ES-I3 (cell line): ENCODE measurements around the gene MRTFB.

Experiments
- H3K36me3 ChIP-seq: 2 replicates; pipeline ENCODE4 v1.6.1; 2013; ENCODE audit warnings: mild to moderate bottlenecking, low read length, control low read depth, moderate library complexity; ENCODE audit not compliant: insufficient read depth
- H3K4me1 ChIP-seq: 2 replicates; pipeline ENCODE4 v1.6.1; 2013; ENCODE audit warnings: mild to moderate bottlenecking, control low read depth, low read length; ENCODE audit not compliant: insufficient read depth
- H3K9ac ChIP-seq: 2 replicates; pipeline ENCODE4 v1.6.1; 2013; ENCODE audit warnings: low read depth, mild to moderate bottlenecking, low read length, moderate library complexity
- H3K9me3 ChIP-seq: 2 replicates; pipeline ENCODE4 v1.6.1; 2013; ENCODE audit warnings: mild to moderate bottlenecking, low read length, moderate library complexity; ENCODE audit not compliant: control insufficient read depth, insufficient read depth

The MRTFB gene

DNA sequence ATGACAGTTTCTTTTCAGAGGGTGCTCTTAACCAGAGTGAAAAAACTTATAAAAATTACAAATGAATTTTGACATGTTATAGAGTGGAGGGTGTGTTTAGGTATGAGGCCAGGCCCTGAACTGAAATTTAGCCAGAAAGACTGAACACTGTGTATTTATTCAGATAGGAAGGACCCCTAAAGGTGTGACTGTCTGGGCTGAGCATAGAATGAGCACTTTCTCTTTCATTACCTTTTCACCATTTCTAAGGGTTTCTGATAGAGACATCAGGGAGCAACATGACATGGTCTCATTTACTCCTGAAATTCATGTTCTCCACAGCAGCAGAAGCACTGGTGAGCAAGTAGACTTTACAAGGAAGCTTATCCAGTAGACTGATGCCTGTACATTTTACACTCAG is 32.9 kb downstream of the MRTFB start:
- Histone ChIP-seq H3K9ac (no peak overlapping the region), H3K36me3 (no peaks in the 10 kb centered on the region), H3K9me3 (no peaks in the 10 kb centered on the region), H3K4me1 (peaks cover 16% of the 10 kb centered on the region; the same call in 1 of the 2 replicates)

DNA sequence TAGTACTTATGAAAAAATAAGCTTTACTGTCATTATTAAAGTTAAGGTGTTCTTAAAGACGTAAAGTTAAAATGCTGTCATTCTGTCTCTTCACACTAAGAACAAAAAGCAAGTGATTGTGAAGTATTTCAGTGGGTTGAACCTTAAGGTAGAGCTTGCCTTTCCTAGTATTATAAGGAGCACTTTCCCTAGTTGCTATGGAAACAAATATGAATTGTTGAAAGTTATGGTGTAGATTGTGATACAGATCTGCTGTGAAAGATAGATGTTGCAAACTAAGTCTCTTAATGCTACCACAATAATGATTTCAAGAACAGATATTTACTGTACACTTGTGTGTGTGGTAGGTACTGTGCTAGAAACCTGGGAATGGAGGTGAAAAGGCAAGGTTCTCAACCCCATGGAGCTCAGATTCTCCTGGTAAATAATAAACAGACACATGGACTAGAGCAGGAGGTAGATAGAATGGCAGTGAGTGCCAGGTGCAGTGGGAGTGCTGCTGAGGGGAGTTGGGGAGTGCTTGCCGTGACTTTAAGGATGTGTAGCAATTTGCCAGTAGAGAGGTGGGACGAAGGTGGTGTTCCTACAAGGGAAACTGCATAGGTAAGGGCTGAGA is 34.7 kb downstream of the MRTFB start:
- Histone ChIP-seq H3K9me3 (no peaks in the 10 kb centered on the region), H3K9ac (no peak overlapping the region), H3K36me3 (no peaks in the 10 kb centered on the region), H3K4me1 (peaks cover 26% of the 10 kb centered on the region)

DNA sequence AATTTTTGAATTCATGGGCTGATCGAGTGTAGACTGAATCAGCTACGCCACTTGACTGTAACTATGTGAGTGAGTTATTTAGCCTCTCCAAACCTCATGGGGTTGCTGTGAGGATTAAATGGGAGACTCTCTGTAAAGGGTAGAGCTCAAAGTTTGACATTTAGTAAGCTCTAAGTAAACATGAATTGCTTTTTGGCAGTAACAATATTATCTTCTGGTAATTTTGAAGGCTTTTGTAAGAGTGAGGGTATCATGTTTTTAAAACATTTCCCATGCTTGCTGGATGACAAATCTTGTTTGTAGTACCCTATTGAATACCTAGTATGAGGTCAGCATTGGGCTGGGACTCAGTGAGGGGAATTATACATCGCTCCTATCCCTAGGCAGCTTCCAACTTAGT is 35.3 kb downstream of the MRTFB start:
- no peaks in the 10 kb centered on the region for H3K9me3 ChIP-seq
- H3K9ac ChIP-seq = no peak overlapping the region
- H3K36me3 ChIP-seq = no peaks in the 10 kb centered on the region
- H3K4me1 ChIP-seq = peaks cover 26% of the 10 kb centered on the region

DNA sequence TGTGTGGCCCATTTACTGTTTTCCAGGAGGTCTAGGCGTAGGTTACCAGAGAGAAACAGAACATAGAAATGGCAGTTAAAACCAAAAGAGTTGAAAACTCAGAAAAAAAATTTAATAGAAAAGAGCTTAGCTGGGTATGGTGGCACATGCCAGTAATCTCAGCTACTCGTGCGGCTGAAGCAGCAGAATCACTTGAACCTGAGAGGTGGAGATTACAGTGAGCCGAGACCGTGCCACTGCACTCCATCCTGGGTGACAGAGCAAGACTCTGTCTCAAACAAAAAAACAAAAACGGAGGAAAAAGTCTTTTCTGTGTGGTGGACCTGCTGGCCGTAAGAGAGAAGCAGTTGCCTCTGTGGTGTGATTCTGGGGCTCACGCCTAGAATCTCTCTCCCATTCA is 35.8 kb downstream of the MRTFB start:
- Histone ChIP-seq H3K9me3 (no peaks in the 10 kb centered on the region), H3K9ac (no peak overlapping the region)

DNA sequence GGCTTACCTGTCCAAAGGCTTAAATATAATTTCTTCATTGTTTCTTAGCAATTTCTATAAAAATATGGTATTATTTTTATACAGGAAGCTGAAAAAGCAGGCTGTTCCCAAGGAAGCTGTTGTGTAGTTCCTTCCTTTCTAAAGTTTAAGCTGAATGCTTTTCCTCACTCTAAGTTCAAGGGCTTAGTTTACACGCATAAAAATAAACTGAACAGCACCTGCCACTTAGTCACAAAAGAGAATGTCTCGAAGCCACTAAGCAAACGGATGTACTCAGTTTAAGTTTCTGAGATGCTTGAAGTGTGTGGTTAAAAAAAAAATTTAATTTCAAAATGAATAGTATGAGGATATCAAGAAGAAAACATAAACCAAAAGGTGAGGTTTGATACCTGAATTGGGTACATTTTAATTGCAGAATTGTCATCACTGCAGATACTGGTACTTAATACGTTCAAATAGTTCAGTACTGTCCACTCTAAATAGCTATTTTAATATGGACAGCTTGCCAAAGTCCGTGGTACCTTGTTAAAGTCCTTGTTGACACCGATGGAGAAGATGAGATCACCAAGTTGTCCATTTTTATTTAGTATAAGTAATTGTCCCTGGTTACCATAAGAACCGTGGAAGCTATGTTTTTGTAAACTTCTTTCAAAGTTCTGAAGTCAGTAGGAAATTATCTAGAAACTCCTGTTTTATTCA is 38.1 kb downstream of the MRTFB start:
- H3K9me3 ChIP-seq = no peaks in the 10 kb centered on the region
- H3K4me1 ChIP-seq = peaks cover 15% of the 10 kb centered on the region
- no peak overlapping the region for H3K9ac ChIP-seq
- H3K36me3 ChIP-seq = no peaks in the 10 kb centered on the region

More for the DNA sequence above, 35.8 kb downstream of the MRTFB start:
- Histone ChIP-seq H3K4me1 (peaks cover 26% of the 10 kb centered on the region), H3K36me3 (no peaks in the 10 kb centered on the region)

DNA sequence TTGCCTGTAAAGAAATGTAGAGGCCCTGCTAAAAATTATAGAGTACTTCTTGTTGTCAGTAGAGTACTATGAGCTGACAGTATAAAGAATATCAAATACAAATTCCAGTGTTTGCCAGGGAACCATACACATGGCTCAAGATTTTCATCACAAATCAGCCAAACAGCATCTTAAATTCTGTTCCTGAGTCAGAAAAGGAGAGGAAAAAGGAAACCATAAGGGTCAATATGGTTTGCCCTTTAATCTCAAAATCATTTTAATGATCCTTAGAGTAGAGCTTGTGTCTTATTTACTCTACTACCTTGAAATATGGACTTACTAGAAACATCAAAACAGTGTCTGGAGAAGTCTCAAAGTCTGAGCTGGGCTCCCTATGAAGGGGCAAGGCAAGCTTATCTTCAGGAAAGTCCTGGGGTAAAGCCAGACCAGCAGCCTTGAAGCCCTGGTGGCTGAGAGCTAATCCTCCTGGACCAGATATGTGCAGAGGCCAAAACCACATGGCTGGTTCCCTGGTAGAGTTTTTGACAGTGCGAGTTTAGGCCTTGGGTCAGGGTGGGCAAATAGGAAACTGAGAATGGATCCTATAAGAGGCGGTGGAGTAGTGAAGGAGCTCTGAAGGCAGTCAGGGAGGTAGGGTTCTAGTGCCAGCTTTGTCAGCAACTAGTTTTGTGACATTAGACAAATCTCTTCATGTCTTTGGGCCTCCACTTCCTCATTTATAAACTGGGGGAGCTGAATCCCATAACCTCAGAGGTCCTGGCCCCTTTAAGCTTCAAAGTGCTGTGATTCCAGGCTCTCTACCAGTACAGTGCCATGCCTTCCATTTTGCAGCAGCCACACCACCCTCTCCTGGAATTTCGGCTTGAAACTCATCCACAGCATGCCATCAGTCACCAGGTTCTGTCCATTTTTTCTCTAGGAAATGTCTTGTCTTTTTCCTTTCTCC is 38.9 kb downstream of the MRTFB start:
- H3K9me3 ChIP-seq = no peaks in the 10 kb centered on the region
- no peaks in the 10 kb centered on the region for H3K36me3 ChIP-seq
- no peak overlapping the region for H3K9ac ChIP-seq
- H3K4me1 ChIP-seq = peaks cover 15% of the 10 kb centered on the region

DNA sequence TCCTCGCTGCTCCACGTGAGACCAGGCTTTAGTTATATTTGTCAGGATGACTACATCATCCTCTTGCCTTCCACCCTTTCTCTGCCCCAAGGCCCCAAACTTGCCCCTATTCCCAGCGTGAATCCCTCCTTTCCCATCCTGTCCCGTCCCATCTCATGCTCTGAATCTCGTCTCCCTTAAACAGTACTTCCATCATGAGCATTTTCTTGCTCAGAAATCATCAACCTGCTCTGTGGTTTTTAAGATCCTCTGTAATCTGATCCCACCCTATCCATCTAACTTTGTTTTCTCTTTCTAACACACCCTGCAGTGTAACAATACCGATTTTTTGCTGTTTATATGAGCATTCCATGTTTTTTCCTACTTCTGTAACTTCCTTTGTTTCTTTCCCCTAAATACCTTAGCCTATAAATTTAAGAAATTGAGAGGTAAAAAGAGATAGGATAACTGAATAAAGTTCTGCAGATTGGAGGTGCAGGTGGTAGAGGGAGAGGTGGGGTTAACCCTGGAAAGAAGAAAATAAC is 39.7 kb downstream of the MRTFB start:
- H3K9me3 ChIP-seq = no peaks in the 10 kb centered on the region
- H3K4me1 ChIP-seq = peaks cover 14% of the 10 kb centered on the region

DNA sequence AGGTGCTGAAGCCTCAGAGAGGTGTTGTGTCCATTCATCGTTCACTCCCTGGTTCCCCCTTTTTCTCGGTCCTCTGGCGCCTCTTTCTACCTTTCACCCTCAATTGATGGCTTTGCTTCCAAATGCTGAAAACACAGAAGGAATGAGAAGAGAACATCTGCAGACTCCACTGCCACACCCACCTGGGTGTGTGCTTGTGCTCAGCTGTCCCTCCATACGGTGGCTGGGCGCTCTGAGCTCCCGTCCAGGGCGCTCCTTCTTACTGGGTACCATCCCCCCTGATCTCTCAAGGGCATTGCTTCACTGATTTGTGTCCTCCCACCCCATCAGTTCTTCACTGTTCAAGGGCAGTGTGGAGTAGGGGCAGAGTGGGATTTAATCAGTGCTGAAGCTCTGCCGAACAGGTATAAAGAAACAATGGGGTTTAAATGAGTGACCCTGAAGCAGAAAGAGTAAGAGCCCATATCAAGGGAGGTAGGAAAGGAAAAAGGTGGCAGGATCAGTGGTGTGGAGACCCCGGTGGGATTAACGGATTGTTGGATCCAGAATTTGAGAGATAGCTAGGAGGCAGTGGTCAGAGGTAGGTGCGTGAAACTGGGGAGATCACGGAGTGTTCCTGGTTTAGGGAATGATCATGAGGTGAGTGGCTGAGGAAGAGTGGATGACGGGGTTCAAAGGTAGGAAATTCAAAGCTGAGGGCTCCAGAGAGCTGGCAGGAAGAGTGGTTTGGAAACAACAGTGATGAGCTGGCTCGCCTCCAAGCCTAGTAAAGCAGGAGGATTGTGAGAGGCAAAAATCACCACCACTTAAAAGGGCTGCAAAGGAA is 40.8 kb downstream of the MRTFB start:
- Histone ChIP-seq H3K4me1 (peaks cover 10% of the 10 kb centered on the region), H3K36me3 (no peaks in the 10 kb centered on the region), H3K9ac (no peak overlapping the region), H3K9me3 (no peaks in the 10 kb centered on the region)

More for the DNA sequence above, 39.7 kb downstream of the MRTFB start:
- Histone ChIP-seq H3K9ac (no peak overlapping the region), H3K36me3 (no peaks in the 10 kb centered on the region)

DNA sequence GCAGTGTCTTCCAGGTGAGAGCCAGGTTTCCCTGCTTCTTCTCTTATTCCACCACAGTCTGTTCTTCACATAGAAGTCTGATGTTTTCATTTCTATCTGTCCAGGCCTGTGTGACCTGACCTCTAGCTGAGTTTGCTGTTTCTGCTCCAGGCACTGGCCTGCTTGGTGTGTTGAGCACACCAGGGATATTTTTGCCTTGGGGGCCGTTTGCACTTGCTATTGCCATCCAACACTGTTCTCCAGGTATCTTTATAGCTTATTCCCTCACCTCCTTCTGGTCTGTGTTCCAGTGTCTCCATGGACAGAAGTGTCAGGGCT is 41.4 kb downstream of the MRTFB start:
- no peaks in the 10 kb centered on the region for H3K9me3 ChIP-seq
- peaks cover 10% of the 10 kb centered on the region for H3K4me1 ChIP-seq
- H3K36me3 ChIP-seq = no peaks in the 10 kb centered on the region
- no peak overlapping the region for H3K9ac ChIP-seq

DNA sequence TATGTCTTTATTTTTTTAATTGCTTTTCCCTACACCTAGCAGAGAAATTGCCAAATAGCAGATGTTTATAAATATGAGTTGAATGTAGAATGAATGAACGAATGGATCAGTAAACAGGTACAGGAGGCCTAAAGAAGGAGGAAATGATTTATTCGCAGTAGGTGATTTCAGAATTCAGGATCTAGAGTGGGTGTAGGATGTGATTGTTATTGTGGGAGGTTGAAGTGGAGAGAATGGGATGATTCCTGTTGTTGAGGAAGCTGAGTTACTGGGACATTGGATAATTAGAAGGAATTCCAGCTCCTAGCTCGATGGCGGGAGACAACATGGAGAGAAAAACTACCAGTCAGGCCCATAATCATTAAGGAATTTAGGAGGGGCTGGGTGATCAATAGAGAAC is 42.2 kb downstream of the MRTFB start:
- no peak overlapping the region for H3K9ac ChIP-seq
- no peaks in the 10 kb centered on the region for H3K36me3 ChIP-seq
- peaks cover 10% of the 10 kb centered on the region for H3K4me1 ChIP-seq
- H3K9me3 ChIP-seq = no peaks in the 10 kb centered on the region

DNA sequence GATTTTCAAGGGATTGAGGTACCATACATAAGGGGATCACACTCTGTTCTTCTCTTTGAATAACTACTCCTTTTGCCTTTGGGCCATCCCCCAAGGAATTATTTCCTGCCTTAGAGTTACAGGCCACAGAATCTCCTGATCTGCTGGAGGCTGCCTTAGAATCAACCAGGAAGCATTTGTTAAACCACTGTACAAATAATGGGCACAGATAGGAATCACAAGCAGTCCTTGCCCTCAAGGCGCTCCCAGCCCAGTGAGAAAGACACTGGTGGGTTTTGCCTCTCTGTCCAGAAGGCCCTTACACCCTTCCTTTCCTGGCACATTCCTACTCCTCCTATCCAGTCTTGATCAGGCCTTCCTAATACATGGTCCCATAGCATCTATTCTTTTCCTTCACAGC is 45.9 kb downstream of the MRTFB start:
- Histone ChIP-seq H3K9me3 (no peaks in the 10 kb centered on the region), H3K9ac (no peak overlapping the region), H3K4me1 (no peaks in the 10 kb centered on the region; the same call in 1 of the 2 replicates)

DNA sequence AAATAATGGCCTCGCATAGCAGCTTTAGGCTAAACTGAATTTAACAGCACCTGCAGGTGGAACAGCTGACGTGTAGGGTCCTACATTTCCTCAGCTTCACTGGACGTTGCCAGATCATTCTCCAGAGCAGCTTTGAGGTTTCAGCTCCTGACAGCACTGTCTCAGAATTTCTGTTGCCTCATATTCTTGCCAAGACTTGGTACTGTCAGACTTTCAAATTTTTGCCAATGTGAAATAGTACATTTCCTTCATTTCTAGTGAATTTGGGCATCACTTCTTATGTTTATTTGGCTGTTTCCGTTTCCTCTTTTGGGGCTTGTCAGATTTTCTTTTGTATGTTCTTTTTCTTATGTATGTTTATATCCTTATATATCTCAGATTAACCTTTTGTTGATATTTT is 48.7 kb downstream of the MRTFB start:
- H3K4me1 ChIP-seq = no peaks in the 10 kb centered on the region
- no peaks in the 10 kb centered on the region for H3K36me3 ChIP-seq
- H3K9me3 ChIP-seq = no peaks in the 10 kb centered on the region
- H3K9ac ChIP-seq = no peak overlapping the region

More for the DNA sequence above, 45.9 kb downstream of the MRTFB start:
- no peaks in the 10 kb centered on the region for H3K36me3 ChIP-seq

DNA sequence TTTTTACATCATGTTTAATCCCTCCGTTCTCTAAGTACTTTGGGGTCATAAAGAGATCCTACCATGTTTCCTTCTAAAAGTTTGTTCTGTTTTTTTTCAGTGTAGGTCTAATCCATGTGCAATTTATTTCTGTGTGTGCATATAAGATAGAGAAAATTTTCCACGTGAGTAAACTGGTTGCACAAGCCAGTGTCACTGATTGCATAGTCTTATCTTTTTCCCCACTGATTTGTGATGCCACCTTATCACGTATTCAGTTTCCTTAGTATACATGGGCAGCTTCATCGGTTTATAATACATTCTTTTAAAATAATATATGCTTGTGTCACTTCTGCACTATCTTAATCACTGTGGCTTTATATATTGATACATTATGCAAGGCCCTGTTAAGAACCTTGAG is 49.2 kb downstream of the MRTFB start:
- peaks cover 4% of the 10 kb centered on the region; the same call in 1 of the 2 replicates for H3K4me1 ChIP-seq
- H3K36me3 ChIP-seq = no peaks in the 10 kb centered on the region
- no peaks in the 10 kb centered on the region for H3K9me3 ChIP-seq
- H3K9ac ChIP-seq = no peak overlapping the region

DNA sequence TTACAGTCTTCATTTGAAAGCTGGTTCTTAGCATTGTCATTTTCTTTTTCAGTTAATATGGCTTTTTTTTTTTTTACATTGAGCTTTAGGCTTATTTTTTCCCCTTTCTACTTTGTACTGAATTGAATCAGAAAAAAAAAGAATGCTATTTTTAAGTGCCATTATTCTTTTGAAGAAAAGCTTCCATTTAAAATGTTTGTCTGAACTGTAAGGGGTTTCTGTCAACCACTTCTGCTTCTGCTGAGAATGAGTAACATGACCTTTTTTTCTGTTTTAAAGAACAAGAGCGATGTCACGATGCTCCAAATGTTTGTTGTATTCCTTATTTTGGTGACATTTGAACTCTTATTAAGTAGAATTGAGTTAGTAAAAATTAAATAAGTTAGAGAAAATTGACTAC is 50.0 kb downstream of the MRTFB start:
- Histone ChIP-seq H3K9ac (no peak overlapping the region), H3K36me3 (no peaks in the 10 kb centered on the region), H3K9me3 (no peaks in the 10 kb centered on the region), H3K4me1 (peaks cover 6% of the 10 kb centered on the region; the same call in 1 of the 2 replicates)
